GM18526 (cell line): ENCODE measurements around the gene KRTAP20-3.

ENCODE experiments used
- POLR2A ChIP-seq: IDR thresholded peaks from 3 replicates; pipeline ENCODE4 v1.6.1; 2011; ENCODE audit not compliant: insufficient read length; ENCODE audit errors: extremely low read depth

Gene KRTAP20-3

DNA sequence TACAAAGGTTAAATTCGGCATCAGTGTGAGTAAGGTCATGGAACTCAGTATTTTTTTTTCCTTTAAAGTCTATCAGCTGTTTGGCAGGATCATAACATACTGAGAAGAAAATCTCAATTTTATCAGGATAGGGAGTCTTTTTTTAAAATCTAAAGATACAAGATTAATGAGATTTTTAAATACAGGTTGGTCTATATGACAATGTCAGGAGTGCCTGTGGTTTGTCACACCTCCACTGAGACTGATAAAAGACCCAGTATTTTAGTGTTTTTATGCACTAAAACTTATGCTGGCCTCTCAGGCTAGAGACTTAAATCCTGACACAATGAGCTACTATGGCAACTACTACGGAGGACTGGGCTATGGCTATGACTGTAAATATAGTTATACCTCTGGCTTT lies at the start of gene KRTAP20-3:
Gene KRTAP20-3, plus strand, starts transcription at position 301 of the 400 bp plus-strand sequence.
- TF ChIP-seq POLR2A: no peak

DNA sequence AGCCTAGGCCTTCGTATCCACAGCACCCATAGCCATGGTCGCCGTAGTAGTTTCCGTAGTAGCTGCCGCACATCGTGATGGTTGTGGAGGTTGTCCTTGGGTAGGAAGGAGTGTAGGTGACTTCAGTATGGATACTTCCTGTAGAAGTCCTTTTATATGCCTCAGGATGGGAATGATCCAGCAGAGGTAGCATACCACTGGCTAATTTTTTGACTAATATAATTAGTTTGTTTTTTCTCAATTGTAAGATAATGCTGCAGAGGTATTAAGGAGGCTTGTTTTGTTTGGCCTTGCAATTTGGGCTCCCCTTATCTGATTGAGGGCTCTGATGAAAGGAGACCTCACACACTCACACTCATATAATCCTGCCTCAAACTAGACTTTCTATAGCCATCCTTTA lies 43.9 kb upstream of the KRTAP20-3 start, which contains the start of gene KRTAP6-2:
Gene KRTAP6-2, minus strand, starts transcription at position 101 of the 400 bp plus-strand sequence. Its CDS starts 28 bp downstream, at position 73.
- no peak for TF ChIP-seq POLR2A

DNA sequence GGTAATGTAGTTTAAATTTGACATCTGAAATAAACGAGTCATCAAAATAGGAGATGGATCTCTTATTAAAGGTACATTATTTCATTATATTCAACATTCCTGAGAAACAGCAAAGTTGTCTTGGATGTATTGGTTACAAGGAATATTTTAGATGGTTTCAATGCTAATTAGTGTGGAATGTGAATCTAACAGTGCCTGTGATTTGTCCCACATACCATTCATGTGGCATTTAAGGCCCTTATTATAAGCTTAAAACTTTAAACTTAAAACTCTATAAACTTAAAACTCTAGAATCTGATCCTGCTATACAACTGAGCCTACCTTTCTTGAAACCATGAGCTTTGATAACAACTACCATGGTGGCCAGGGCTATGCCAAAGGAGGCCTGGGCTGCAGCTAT lies 41.9 kb upstream of the KRTAP20-3 start, which contains the start of gene KRTAP22-1:
Gene KRTAP22-1, plus strand, starts transcription at position 301 of the 400 bp plus-strand sequence.
- TF ChIP-seq POLR2A: no peak

DNA sequence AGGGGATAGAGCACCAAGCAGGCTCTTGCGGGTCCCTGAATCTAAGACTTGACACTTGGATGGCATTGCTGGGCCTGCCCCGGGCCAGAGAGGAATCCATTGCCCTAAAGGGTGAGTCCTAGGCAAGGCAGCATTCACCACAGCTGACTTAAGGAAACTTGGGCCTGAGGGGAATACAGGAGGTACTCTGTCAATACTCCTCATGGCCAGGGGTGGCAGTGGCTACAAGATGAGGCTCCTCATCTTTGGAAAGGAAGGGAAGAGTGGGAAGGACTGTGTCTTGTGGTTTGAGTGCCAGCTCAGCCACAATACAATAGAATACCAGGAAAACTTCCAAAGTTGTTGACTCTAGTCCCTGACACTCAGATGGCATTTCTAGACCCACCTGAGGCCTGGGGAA lies 36.7 kb upstream of the KRTAP20-3 start:
- TF ChIP-seq POLR2A: no peak

DNA sequence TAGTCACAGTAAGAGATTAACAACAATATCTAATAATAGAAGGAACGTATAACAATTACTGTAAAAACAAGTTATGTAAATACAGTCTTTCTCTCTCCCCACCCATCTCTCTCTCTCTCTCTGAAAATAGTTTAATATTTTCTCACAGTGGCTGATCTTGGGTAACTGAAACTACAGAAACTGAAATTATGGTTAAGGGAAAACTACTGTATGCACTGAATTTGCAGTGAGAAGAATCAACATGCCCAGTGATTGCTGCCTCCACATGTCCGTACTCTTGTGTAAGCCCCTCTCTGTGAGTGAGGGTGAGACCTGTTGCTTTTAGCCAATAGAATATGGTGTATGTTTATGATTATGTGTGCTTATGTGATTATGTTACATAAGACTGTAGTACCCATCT lies 30.5 kb upstream of the KRTAP20-3 start:
- no peak for TF ChIP-seq POLR2A

DNA sequence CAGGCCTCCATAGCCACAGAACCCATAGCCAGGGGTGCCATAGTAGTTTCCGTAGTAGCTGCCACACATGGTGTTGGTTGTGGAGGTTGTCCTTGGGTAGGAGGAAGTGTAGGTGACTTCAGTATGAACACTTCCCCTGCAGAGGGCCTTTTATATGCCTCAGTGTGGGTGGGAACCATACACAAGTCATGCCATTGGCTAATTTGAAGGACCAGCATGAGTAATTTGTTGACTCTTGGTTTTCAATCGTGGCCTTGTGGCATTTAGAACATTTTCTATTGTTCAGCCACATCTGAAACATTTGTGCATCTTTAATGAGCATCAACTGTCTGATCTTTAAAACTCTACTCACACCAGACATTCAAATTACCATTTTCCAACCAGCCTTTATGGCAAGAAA lies 28.8 kb upstream of the KRTAP20-3 start, which contains the start of gene KRTAP6-1:
Gene KRTAP6-1, minus strand, starts transcription at position 95 of the 400 bp plus-strand sequence. Its CDS starts 26 bp downstream, at position 69.
- no peak for TF ChIP-seq POLR2A

DNA sequence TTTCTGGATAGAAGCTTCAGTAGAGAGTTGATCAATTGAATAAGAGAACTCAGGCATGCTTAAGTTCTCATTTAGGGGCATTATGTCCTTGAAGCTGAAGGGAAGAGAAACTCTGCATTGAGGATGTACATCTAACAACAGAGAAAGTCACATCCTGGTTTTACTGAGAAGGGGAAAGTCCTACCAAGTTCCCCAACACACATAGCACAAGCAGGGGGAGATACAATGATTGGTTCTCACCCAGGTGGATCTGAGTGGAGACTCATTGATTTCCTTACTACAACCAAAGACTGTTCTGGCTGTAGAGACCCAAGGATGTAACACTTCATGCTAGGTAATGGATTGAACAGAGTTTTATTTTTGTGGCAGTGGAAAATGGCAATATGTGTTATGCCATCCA lies 27.5 kb upstream of the KRTAP20-3 start:
- no peak for TF ChIP-seq POLR2A

DNA sequence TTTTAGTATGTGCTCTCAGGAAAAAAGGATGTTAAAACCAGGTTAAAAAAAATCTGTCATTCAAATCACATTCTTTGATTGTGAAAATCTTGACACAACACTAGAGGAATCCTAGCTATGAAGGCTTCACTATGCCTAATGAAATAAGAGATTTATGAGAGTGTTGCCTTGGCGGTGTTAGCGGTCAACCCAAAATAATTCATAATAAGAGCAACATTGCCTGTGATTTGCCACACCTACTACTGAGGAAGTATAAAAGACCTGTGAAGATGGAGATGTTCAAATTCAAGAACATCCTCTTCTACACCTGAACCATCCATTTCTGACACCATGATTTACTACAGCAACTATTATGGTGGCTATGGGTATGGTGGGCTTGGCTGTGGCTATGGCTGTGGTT lies 26.5 kb upstream of the KRTAP20-3 start, which contains the start of gene KRTAP20-1:
Gene KRTAP20-1, plus strand, starts transcription at position 301 of the 400 bp plus-strand sequence. Its CDS starts 30 bp downstream, at position 331.
- TF ChIP-seq POLR2A: no peak

DNA sequence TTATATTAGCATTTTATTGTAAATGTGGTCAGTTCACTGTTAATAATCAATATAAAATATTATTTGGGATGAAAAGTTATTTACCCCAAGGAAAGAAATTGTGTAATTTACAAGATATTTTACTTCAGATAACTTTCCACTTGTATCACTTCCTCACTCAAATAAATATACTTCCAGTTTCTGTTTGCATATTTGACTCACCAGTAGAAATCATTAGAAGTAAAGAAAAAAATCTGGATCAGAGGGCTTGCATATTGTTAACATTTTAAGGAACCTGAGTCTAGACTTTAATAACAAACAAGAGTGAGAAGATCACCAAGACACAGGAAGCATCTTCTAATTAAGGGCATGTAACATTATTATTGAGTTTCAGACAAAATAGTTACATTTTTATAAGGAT lies 22.6 kb upstream of the KRTAP20-3 start:
- no peak for TF ChIP-seq POLR2A

DNA sequence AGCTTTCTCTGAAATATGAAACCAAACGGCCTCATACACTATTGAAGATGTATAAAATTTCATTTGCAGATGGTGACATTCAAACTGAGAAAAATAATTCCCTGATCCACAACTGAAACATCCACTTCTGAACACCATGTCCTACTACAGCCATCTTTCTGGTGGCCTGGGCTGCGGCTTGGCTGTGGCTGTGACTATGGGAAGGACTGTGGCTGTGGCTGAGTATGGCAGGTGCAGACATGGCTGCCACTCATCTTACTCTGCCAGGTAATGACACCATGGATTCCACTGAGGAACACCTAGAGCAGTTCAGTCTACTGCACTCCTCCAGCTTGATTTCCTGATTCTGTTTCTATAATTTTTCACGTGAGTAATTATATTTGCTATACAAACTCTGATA lies 22.1 kb upstream of the KRTAP20-3 start, which contains the start of gene KRTAP20-4:
Gene KRTAP20-4, plus strand, starts transcription at position 106 of the 400 bp plus-strand sequence.
- no peak for TF ChIP-seq POLR2A

DNA sequence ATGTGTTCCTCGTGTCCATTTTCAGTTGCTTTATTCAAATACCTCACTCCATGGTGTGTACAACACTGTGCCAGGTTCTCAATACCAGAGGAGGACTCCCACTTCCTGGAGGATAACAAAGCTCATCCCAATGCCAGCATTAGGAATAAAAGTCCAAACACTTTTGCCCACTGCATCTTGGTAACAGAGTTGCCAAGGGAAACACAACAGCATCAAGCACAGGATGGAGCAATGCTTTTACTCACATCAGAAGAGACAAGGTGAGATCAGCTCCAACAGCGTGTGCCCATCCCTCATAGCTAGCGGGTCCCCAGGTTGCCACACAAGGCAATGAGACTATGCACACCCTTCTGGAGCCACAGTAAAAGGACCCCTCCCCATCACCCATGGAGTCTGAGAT lies 19.3 kb upstream of the KRTAP20-3 start:
- TF ChIP-seq POLR2A: no peak

DNA sequence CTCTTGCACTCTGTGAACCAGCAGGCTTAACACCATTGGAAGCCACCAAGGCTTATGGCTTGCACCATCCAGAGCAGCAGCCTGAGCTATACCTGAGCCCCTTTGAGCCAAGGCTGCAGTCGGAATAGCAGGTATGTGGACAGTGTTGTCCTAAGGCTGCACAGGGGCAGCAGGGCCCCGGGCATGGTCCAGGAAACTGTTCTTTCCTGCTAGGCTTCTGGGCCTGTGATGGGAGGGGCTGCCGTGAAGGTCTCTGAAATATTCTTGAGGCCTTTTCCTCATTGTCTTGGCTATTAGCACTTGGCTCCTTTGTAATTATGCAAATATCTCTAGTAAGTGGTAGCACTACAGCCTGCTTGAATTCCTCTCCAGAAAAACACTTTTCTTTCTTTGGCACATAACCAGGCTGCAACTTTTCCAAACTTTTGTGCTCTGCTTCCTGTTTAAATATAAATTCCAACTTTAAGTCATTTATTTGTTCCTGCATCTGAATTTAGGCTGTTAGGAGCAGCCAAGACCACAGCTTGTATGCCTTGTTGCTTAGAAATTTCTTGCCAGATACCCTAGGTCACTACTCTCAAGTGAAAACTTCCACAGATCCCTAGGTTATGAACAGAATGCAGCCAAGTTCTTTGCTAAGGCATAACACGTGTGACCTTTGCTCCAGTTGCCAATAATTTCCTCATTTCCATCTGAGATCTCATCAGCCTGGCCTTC lies 17.1 kb upstream of the KRTAP20-3 start:
- no peak for TF ChIP-seq POLR2A

DNA sequence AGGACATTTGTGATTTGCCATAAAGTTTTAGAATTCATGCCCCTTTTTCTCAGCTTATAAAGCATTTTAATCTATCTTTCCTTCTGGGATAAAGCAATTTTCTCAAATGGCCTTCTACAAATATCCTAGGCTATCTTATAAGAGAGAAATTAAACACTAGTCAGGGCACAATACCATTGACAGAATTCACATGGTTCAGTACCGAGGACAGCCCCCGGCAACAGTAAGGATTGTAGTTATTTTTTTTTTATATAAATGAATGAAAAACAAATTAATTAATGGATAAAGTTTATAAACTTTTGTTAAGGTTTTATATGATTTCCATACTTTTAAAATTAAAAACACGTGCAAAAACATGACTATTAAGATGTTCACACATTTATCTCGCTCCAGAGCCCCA lies 14.6 kb upstream of the KRTAP20-3 start:
- TF ChIP-seq POLR2A: no peak

DNA sequence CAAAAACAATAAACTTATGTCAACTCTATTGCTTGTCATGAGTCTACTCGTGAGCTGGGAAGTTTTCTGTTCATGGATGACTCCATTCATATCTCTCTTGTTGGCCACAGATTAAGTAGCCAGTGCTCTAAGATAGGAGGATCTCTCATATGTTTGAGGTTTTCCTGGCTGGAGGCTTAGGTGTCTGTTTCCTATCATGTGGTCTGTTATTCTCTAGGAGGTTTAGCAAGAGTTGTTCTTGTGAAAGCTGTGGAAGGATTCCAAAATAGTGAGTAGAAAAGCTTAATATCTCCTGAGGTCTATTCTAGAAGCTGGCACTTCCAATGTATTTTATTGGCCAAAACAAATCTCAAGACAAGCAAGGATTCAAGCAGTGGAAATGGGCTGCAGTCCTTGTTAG lies 13.5 kb upstream of the KRTAP20-3 start:
- TF ChIP-seq POLR2A: no peak

DNA sequence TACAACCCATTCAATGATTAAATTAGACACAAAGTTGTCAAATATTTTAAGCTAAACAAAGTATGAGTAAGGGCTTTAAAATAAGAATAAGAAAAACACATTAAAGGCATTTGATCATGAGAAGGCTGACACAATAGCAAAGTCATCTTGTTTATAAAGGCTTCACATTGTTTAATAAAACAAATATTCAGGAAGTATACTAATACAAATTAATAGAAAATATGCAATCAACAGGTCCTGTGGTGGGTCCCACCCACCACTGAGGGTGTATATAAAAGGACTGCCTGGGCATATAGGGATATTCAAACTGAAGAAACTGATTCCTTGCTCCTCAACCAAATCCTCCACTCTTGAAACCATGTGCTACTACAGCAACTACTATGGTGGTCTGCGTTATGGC lies 7.8 kb upstream of the KRTAP20-3 start, which contains the start of gene KRTAP20-2:
Gene KRTAP20-2, plus strand, starts transcription at position 301 of the 400 bp plus-strand sequence. Its CDS starts 58 bp downstream, at position 359.
- TF ChIP-seq POLR2A: no peak

DNA sequence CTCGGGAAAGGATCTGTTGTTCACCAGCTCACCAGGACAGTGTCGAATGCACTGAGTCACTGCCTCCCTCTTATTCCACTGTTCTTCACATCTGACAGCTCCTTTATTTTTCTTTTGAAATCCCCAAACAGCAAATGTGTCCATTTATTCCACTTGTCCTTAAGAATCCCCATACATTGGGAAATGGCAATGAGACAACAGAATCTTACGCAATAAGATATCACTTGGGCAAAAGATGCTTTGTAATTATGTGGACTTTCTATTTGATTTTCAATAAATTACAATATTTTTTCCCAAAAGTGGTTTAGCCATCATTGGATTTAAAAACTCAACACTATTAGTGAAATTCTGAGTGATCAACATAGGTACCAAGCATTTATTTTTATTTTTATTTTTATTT lies 4.0 kb upstream of the KRTAP20-3 start:
- no peak for TF ChIP-seq POLR2A
